B cell (primary cell): ENCODE results near the gene SLC29A4.

Experiments
- EZH2 ChIP-seq: IDR thresholded peaks from 2 replicates; pipeline ENCODE4 v1.6.1; 2012; ENCODE audit warnings: borderline replicate concordance, low read depth, mild to moderate bottlenecking, moderate library complexity, low read length; ENCODE audit not compliant: insufficient read depth, poor library complexity, severe bottlenecking
- TF ChIP-seq, protein P1 (sequence below): fragments of 200-600 bp; IDR thresholded peaks from one replicate; pipeline ENCODE4 v1.8.0; 2022; ENCODE audit warnings: antibody characterized with exemption, mild to moderate bottlenecking

DNA sequence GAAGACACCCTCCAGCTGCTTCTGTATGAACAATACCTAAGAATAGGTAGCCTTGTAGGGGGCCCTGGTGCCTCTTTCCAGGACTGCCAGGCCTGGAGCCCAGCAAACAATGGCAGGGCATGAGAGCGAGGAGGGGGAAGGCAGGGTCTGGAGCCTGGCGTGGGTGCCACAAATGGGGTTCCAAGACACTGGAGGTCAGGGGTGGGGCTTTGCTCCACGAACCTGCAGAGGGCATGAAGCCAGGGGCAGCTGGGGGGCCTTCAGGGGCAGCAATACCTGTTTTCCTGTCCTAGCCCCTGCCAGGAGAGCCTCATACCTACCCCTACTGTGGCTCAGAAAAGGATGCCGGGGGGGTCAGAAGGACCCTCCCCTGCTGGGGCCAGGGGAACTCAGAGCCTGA, 61.6 kb downstream of the SLC29A4 start:
- TF ChIP-seq, protein P1, sequence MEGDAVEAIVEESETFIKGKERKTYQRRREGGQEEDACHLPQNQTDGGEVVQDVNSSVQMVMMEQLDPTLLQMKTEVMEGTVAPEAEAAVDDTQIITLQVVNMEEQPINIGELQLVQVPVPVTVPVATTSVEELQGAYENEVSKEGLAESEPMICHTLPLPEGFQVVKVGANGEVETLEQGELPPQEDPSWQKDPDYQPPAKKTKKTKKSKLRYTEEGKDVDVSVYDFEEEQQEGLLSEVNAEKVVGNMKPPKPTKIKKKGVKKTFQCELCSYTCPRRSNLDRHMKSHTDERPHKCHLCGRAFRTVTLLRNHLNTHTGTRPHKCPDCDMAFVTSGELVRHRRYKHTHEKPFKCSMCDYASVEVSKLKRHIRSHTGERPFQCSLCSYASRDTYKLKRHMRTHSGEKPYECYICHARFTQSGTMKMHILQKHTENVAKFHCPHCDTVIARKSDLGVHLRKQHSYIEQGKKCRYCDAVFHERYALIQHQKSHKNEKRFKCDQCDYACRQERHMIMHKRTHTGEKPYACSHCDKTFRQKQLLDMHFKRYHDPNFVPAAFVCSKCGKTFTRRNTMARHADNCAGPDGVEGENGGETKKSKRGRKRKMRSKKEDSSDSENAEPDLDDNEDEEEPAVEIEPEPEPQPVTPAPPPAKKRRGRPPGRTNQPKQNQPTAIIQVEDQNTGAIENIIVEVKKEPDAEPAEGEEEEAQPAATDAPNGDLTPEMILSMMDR: no peak
- TF ChIP-seq EZH2: no peak
